Testis (tissue), 2 donors: Measurements from ENCODE around the gene CAPZB.

ENCODE experiments used
- CTCF ChIP-seq, 3 experiments: fragments of 450-650 bp in 2 of 3; fragments of 200-600 bp in 1 of 3; sonication (generic) in 1 of 3; IDR thresholded peaks; one replicate each; pipeline ENCODE4 v1.5.1; 2016 to 2019; ENCODE audit warnings: antibody characterized with exemption in 3 of 3, mild to moderate bottlenecking in 2 of 3, moderate library complexity in 1 of 3
- POLR2A ChIP-seq: fragments of 450-650 bp; IDR thresholded peaks from one replicate; pipeline ENCODE4 v1.6.1; 2017; ENCODE audit warnings: antibody characterized with exemption, mild to moderate bottlenecking, moderate library complexity

GRCh38 chr1:19385221-19385620 is 100.1 kb downstream of the CAPZB start:
- TF ChIP-seq CTCF (IDR thresholded peaks at IDR 0.05): no peak
- TF ChIP-seq POLR2A: no peak
